UCSD-AML1 (cell line): ENCODE data around the gene BEST2.

Experiments used
- DNase-seq: peaks from one replicate; lab custom pipeline; 2025; ENCODE audit not compliant: unreplicated experiment; lab: John Stamatoyannopoulos, UW

BEST2 gene

GRCh38 chr19:12786141-12786870, 34.7 kb downstream of the BEST2 start:
- DNase-seq, result peak; percentile 76

GRCh38 chr19:12786952-12787351, 35.4 kb downstream of the BEST2 start:
- no peak for DNase-seq

GRCh38 chr19:12787458-12787857, 35.9 kb downstream of the BEST2 start:
- DNase-seq, result no peak

GRCh38 chr19:12788042-12788681, 36.6 kb downstream of the BEST2 start:
- DNase-seq, result no peak

- peak; percentile 72 for DNase-seq
Measured at GRCh38 chr19:12788682-12789097, 37.1 kb downstream of the BEST2 start.

- no peak for DNase-seq
Measured at GRCh38 chr19:12789098-12789903, 37.7 kb downstream of the BEST2 start.

- DNase-seq, result peak; percentile 96
Measured at GRCh38 chr19:12789904-12790619, 38.5 kb downstream of the BEST2 start.

GRCh38 chr19:12790628-12791344, 39.2 kb downstream of the BEST2 start:
- DNase-seq, result no peak

GRCh38 chr19:12791345-12792050, 39.9 kb downstream of the BEST2 start, which contains the start of gene JUNB:
TSS of gene JUNB (plus strand) at chr19:12791486. CDS start at chr19:12791772, 286 bp downstream.
- DNase-seq, result peak; percentile 97

- peak; percentile 79 for DNase-seq
Measured at GRCh38 chr19:12792051-12792852, 40.7 kb downstream of the BEST2 start.

GRCh38 chr19:12792853-12793289, 41.3 kb downstream of the BEST2 start:
- no peak for DNase-seq

- peak; percentile 95 for DNase-seq
Measured at GRCh38 chr19:12793290-12794195, 42.0 kb downstream of the BEST2 start.

GRCh38 chr19:12794196-12794941, 42.8 kb downstream of the BEST2 start:
- DNase-seq, result no peak

GRCh38 chr19:12794971-12795381, 43.4 kb downstream of the BEST2 start:
- no peak for DNase-seq

GRCh38 chr19:12796146-12797071, 44.8 kb downstream of the BEST2 start:
- peak; percentile 76 for DNase-seq

- no peak for DNase-seq
Measured at GRCh38 chr19:12797141-12797587, 45.6 kb downstream of the BEST2 start.
